T-helper 1 cell (primary cell): ENCODE measurements around the gene TRMT5.

Experiments
- DNase-seq, 5 donors: peaks; one replicate each; pipeline ENCODE4 v3.0.0-alpha.2; 2012 to 2020

TRMT5 gene

DNA sequence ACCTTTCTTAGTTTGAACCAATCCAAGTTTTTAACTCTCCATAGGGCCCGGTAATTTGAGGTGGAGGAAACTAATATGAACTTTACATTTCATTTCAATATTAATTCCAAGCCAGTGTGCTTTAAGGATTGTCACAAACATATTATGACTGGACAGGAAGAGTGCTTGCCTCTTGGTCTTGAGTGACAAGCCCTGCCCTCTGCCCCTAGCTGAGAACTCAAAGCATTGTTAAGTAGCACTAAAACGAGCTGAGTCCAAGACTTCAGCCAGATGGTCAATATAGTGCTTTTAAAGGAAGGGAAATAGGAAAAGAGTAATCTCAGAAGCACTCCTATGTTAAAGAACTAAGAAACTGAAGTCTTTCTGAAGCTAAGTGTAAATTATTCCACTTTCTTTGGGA is 17.1 kb downstream of the TRMT5 start:
- no peak for DNase-seq

DNA sequence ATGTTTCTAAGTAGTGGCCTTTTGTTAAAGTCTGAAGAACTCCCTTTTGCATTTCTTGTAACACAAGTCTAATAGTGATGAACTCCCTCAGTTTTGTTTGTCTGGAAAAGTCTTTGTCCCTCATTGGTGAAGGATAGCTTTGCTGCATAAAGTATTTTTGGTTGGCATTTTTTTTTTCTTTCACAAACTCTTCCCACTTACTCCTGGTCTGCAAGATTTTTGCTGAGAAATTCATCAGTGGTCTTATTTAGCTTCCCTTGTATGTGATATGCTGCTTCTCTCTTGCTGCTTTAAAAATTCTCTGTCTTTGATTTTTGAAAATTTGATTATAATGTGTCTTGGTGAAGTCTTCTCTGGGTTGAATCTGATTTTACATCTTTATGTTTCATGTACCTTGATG is 22.7 kb downstream of the TRMT5 start:
- no peak for DNase-seq

DNA sequence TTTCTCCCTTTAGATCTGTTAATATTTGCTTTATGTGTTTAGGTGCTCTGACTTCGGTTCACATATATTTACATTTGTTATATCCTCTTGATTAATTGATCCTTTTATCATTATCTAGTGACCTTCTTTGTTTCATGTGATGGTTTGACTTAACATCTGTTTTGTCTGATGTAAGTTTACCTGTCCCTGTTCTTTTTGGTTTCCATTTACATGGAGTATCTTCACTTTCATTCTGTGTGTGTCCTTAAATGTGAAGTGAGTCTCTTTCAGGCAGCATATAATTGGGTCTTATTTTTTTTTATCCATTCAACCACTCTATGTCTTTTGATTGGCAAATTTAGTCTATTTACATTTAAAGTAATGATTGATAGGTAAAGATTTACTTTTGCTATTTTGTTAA is 24.2 kb downstream of the TRMT5 start:
- no peak for DNase-seq

DNA sequence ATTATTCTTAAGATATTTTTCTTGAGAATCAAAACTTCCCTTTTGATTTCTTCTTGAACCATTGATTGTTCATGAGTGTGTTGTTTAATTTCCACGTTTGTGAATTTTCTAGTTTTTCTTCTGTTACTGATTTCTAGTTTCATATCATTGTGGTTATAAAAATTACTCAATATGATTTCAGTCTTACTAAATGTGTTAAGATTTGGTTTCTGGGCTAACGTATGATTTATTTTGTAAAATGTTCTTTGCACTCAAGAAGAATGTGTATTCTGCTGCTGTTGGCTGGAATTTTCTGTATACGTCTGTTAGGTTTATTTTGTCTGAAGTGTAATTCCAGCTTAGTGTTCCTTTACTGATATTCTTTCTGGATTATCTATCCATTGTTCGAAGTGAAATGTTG is 24.7 kb downstream of the TRMT5 start:
- peak in 1 of 5 donors; percentile 20 for DNase-seq

DNA sequence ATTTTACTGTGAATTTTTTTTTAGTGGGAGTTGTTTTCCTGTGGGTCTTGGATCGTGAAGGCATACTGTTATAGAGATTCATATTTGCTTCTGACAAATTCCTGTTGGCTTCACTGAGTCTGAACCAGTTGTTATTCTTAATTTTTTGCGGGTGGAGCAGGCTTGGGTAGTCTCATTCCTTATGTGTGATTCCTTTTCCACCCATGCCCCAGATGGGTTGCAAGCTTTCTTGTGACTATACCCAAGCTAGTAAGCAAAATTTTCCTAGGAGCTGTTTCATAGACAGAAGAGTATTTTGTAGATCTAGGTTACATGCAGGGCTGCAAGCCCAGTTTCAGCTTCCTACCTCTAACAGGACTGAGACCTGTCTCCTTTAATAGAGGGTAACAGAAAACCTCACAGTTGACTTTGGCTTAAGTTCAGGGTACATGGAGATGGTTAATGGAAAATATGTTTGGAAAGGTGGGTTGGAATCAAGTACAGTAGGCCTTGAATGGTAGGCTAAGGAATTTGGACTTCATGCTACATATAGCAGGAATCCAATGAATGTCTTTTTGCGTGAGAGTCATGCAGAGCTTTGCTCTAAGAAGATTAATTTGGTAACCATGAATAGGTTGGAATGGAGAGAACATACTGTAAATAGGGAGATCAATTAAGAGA is 29.0 kb downstream of the TRMT5 start:
- no peak for DNase-seq

DNA sequence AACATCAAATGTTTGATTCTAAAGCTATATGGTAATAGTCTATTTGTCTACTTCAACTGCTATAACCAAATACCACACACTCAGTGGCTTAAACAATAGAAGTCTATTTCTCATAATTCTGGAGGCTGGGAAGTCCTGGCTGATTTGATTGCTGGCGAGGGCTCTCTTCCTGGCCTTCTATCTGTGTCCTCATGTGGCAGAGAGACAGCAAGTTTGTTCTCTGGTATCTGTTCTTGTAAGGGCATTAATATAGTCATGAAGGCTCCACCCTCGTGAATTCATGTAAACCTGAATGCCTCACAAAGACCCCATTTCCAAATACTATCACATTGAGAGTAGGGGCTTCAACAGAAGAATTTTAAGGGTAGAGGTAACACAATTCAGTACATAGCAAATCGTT is 34.1 kb downstream of the TRMT5 start:
- DNase-seq, result no peak

DNA sequence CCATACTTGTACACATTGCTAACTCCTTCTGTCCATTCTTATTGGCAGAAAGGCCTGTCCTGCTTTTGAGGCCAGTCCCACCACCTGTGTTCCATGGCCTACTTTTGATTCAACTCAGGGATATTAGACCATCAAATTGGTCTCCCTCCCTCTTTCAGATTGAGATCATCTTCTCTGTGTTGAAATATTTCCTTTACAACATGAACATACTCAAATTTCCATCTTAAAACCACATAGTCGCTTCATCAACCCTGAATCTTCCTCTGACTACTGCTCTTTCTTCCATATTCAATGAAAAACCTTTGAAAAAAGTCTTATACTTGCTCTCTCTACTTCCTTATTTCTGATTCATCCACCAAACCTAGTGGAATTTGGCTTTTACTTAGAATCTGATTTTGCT is 34.9 kb downstream of the TRMT5 start:
- DNase-seq, result peak in 1 of 5 donors; percentile 30

DNA sequence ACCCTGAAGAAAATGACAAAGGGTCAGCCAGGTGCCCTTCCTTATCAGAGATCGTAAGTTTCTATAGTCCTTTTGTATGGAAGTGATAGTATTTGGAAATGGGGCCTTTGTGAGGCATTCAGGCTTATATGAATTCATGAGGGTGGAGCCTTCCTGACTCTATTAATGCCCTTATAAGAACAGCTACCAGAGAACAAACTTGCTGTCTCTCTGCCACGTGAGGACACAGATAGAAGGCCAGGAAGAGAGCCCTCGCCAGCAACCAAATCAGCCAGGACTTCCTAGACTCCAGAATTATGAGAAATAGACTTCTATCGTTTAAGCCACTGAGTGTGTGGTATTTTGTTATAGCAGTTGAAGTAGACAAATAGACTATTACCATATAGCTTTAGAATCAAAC is 36.7 kb downstream of the TRMT5 start:
- DNase-seq, result no peak

DNA sequence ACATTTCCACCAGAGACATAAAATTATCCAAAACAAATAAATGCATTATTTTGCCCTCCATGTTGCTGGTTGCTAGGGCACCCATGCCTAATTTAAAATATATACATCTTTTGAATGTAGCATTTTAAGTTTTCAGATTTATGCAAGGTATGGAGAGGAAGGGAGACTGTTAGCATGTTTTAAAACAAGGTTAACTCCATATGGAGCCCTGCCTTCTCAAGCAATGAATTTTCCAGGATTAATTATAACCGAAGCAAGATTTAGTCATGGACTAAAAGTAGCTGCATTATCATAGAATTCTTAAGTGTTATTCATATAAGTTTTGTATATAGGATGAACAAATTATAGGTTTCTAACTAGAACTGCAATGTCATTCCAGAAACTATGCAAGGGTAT is 37.2 kb downstream of the TRMT5 start:
- no peak for DNase-seq

DNA sequence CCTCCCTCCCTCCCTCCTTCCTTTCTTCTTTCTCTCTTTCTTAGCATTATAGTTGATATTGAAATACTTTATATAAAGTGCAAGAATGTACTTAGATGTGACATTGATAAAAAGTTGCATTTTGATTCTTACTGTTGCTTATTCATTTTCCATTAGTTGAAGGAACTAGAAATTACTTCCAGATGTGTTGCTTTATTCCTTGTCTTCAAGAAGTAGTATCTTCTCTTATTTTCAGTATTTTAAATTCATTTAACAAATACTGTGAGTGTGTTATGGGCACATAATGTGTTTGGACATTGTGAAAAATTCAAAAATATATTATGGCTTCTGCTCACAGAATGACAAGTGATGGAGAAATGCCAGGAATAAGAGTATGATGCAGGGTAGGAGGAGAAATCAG is 45.6 kb downstream of the TRMT5 start:
- no peak for DNase-seq

DNA sequence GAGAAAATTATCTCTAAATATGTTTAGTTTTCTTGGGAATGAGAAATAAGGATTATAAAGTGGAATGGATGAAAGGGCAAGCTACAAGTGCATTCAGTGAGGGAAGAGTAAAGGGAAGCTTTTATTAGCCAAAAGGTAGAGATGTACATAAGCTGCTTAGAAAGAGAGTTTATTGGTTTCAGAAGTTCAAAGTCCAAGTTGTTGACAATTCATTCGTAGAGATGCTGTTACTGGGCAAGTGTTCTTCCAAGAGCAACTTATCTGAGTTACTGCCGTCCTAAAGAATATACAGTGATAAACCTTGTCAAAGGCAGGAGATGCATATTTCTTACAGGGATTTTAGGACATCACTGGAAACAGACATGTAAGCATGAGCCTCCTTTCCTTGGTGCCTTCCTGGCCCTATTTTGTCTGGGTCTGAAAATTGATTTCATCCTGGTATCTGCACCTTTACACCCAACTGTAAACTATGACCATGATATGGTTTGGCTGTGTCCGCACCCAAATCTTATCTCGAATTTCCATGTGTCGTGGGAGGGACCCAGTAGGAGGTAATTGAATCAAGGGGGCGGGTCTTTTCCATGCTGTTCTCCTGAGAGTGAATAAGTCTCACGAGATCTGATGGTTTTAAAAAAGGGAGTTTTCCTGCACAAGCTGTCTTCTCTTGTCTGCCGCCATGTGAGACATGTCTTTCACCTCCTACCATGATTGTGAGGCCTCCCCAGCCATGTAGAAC is 46.8 kb downstream of the TRMT5 start:
- no peak for DNase-seq

DNA sequence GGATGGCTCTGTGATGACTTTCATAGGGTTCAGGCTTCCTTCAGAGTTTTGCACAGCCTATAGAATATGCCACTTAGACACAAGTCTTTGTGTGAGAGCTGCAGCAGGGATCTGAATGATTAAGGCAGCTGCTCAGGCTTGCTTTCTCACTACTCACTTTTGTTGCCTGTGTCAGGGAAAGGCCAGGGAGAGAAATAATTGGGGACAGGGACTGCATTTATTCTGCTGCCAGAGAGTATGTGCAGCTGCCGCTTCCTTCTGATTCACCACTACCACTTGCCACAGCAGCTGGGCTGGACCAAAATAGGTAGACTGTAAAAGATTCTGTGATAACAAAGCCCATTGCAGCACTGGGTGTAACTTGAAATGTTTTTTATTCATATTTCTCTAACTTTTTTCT is 49.7 kb downstream of the TRMT5 start:
- no peak for DNase-seq

DNA sequence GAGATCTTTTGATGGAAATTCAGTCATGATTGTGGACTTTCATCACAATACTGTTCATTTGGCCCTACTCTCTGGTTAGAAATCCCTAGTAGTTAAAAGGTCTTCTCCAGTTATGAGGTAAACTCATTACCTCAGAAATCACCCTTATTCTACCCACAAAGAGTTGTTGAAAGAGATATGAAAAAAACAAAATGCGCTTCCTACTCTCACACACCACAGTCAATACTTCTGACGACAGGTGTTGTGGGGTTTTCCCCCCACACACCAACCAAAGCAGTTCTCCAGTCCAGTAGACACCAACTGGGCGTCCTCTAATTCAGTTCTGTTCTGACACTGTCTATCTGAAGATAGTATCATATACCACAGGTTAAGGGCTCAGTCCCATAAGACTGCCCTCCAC is 54.9 kb downstream of the TRMT5 start:
- DNase-seq, result no peak

DNA sequence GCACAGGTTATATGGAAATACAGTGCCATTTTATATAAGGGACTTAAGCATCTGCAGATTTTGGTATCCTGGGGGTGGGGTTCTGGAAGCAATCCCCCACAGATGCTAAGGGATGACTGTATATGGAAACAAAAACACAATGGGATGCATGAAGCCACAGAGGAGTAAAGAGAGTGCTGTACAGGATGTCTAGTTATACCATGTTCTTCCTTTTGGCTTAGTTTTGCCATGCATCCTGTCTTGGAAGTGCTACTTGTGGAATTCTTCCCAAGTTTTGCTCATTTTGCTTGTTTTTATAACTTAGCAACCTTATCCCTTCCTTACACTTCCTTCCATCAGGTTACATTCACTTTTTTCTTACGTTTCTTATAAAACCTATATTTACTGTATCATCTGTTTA is 55.6 kb downstream of the TRMT5 start:
- no peak for DNase-seq

DNA sequence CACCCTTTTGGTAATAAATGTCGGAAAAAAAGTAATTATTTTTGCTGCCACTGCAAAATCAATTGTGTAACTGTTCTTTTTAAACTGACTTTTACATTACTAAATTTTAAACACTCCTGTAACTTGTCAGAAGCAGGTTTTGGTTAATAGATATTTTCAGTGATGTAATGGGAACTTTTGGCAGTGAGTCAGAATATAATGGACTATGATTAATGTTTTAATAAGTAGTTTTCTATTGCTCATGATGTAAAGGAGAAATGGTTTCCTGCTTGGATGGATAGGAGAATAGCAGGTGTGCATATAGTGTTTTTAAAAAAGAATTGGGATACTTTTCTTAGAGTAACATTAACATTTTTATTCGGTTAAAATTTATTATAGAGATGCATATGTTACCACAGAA is 58.8 kb downstream of the TRMT5 start:
- DNase-seq, result no peak
